Activated T-helper 9 cell treated with anti-CD3 and anti-CD28 coated beads, Interleukin-2, amount 50 U/mL, for 16 hours (primary cell): ENCODE results near the gene ATP9B.

ENCODE experiments used
- DNase-seq: peaks from one replicate; pipeline ENCODE4 v3.0.0-alpha.2; 2020; ENCODE audit warnings: low read depth

Gene ATP9B

DNA sequence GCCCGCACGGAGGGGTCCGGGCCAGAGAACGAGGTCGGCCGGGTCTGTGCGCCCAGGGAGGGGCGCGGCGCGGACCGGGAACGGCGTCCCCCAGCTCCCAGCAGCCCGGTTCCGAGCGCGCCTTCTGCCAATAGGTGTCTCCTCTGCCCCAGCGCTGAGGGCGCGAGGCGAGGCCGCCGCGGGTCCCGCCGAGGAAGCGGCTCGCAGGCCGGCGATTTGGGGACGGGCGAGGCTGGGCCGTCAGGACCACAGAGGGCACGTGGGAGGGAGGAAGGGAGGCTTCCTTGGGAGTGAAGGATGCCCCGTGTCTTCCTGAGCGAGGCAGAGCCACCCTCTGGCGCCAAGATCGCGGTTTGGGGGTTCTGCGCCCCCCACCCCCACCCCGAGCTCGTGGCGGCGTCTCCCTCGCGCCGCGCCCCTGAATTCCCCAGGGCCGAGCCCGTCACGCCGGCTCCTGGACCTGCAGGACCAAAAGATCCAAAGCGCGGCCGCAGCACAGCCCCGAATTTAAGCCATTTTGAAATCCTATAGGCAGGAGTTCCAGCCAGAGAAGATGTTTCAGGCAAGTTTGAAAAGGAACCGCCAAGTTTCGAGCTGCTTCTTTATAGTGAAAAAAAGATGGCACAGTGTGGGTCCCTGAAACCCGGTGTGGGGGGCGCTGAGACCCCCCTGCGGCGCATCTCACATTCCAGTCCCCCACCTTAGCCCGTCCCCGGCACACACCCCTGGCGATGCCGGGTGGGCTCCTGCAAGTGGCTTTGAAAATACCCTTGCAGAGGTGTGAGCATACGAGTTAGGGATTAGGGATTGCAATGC lies 327.4 kb downstream of the ATP9B start:
- no peak for DNase-seq

DNA sequence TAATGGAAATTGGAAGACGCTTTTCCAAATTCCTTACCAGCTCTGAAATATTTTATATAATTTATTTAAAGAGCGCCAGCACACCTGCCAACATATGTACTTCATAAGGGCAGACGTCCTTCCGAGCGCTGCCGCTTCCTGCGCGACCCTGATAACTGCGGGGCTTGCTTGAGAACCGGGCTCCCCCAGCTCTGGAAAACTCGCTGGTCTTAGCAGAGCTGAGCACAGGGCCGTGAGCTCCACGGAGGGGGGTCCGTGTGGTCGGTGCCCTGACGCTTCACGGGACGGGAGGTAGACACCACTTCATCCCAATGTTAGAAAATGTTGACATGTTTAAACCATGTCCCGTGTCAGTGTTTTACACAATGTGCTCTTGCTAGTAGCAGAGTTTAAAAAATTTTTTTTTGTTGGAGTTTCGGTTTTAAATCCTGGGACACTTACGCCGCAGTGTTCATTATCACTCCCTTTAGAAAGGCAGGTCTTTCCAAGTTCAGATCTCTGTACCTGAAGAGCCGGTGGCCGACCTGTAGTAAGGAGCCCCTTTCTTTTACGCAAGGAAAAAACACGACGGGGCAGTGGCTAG lies 328.1 kb downstream of the ATP9B start:
- DNase-seq = no peak

DNA sequence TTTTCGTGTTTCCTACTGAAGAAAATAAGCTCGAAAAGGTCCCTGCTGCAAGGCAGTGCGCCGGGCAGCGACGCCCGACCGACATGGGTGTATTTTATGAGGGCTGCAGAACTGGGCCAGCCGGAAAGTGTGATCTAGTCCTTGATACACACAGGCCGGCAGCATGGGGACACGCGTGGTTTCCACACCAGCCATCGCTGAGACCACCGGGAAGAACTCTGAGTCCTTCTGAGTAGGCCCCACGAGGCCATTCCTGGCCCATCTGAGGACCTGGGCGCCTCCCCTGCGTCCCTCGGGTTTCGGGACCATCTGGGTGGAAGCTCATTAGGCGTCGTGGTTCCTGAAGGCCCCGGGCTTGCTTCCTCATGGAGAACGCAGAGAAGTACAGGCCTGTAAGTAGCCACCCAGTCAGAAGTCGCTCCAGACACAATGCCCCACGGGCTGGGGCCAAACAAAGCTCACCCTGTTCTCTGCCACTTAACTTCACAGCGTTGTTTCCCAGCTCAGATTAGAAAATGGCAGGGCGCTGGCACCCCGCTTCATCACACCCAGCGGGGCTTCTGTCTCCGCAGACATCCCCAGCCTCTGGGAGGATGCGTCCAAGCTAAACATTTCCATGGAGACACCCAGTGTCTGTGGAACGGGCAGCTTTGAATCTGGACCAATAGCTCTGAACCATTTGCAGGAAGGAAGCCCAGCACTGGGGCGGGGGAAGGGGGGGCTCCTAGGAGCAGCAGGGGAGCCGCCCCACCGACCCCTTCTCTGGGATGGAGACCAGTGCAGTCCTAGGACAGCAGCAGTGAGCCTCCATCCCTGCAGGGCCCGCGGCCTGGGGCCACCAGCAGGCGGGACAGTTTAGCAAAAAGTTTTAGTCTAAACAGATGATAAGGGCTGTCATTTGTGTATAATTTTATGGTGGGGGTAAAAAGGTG lies 328.9 kb downstream of the ATP9B start:
- DNase-seq = no peak

DNA sequence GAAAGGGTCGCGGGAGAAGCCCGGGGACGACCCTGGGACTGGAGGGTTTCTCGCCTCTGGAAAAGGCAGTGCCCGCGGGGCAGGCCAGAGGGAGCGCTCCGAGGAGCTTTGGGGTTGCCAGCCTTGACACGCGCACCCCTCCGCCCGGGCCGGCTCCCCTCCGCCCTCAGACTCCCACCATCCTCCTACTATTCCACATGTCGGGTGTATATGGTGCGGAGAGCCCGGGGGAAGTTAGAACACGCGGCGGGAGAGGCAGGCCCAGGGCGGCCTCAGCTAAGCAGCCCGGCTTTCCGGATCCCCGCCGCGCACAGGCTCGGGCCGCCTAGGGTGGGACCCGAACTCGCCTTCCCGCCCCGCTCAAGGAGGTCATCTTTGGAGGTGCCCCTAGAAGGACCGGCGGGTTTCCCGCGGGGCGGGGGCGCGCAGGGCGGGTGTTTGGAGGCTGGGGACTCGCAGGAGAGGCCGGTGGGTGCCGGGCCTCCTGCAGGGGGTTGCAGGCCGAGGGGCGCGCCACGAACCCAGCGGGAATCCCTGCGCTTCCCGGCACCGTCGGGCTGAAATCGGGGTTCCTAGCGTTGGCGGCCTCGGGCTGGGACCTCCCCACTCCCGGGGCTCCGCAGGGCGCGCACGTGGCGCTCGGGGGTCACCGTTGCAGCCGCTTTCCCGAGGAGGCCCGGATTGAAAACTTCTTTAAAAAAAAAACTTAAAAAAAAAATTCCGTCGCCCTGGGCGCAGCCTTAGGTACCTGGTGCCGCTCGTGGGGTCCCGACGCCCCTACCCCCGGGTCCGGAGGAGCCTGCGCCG lies 330.3 kb downstream of the ATP9B start:
- DNase-seq = no peak

DNA sequence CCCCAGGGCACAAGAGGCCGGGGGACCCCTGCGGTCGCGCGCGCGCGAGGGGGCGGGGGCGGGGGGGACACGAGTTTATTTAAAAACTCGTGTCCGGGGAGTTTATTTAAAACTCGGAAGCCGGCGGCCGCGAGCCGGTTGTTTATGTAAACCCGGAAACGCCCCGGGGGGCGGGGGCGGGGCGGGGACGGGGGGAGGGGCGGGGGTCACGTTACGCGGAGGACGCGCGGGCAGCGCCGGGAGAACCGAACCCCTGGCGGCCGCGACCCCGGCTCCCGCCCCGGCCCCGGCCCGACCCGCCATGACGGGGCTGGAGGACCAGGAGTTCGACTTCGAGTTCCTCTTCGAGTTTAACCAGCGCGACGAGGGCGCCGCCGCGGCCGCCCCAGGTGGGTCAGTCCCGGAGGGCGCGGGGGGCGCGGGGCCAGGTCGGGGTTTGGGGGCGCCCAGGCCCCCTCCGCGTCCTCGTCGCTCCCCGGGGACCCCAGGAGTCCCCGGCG lies 330.9 kb downstream of the ATP9B start:
- peak; percentile 52 for DNase-seq

DNA sequence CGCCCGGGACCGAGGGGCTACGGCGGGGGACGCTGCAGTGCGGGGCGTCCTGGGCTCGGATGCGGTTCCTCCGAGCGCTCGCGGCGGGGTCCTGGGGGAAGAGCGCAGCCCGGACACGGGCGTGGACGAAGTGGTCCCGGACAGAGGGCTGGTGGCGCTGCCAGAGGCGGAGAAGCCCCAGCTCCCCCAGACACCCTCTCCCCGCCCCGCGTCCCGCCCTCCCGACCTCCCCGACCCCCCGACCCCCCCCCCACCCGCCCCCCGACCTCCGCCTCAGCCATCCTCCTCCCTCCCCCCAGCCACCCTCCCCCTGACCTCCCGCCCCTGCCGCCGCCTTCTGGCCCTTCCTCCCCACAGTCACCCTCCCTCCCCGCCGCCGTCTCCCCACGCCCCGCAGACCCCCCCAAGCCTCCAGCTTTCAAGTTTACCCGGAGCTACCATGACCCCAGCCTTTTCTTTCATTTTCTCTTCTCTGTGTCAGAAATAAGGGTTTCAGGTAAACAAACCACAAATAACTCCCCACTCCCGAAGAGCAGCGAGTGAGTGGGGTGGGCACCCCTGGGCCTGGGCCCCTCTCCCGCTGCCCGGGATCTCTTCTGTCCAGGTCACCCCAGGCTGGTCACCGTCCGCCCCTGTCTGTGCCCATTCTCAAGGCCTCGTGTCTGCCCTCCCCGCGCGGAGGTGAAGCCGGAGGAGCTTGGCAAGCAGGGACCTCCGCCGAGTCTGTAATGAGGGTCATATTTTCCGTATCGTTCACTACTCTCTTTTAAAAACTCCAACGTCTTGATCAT lies 331.6 kb downstream of the ATP9B start:
- peak; percentile 66 for DNase-seq

DNA sequence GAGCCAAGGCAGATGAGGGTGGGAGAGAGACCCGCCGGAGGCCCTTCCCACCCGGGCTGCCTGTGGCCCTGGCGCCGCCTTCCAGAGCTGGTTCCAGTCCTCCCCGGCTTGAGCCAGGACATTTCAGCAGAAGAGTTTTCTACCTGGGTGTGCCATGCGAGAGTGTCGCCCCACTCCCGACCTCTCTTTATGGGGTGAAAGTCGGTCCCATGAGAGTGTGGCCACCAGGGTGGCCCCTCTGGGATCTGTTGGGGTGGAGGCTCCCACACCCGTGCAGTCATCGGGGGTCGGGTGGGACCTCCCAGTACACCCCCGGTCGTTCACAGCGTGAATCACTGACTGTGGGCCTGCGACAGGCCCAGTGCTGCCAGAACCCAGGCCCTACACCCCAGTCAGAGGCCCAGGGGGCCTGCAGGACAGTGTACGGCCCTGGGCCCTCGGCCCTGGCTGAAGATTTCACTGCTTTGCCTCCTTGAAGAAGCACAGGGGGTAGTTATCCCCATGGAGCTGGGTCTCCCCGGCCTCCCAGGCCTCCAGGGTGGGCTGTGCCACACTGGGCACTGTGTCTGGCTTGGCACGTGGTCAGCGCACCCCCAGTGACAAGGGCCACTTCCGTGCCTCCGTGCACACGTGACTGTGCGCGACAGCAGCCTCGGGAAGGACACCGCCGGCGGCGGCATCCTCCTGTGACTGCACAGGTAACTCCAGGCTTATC lies 332.5 kb downstream of the ATP9B start:
- no peak for DNase-seq

DNA sequence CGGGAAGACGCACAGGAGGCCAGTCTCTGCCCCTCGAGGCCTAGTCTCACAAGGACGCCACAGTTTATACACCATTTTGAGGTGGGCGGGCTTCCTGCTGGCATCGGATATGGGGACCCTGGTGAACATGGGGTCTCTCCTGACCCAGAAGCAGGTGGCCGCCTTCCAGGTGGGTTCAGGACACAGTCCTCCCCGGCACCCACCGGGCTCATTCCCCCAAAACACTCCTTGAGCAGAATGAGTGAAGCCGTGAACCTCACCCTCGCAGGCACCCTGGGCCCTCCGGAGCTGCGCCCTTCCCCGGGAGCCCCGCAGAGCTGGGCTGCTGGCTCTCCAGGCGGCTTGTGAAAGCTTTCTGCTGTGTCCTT lies 333.0 kb downstream of the ATP9B start:
- DNase-seq = no peak

DNA sequence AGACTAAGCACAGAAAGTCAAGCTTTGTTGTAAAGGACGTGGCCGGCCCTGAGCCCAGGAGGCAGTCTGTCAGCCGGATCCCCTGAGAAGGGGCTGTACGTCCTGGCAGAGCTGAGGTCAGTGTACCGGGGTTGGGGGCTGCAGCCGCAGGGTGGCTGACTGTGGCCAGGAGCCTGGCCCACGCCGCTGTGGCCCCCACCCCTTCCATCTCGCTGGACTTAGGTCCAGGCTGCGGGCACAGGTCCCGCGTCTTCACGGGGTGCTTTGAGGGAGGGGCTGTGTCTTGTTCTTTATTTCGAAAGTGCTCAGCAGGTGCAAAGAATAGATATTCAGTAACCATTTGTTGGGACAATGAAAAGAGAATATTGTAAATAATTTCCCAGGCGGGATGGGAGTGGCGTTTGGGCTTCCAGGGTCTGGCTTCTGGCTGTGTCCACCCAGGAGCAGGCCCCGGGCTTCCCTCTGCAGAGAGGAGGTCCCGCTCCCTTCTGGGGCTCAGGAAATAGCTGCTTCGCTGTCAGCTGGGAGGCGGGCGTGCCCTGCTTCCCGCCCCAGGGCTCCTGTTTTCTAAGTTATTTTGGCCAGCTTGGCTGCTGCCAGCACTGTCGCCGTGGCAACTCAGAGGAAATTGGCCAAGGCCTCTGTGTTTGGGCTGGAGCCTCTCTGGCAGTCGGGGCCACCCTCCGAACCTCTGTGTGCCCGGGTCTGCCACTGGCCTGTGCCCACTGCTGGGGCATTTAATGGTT lies 334.0 kb downstream of the ATP9B start:
- no peak for DNase-seq

DNA sequence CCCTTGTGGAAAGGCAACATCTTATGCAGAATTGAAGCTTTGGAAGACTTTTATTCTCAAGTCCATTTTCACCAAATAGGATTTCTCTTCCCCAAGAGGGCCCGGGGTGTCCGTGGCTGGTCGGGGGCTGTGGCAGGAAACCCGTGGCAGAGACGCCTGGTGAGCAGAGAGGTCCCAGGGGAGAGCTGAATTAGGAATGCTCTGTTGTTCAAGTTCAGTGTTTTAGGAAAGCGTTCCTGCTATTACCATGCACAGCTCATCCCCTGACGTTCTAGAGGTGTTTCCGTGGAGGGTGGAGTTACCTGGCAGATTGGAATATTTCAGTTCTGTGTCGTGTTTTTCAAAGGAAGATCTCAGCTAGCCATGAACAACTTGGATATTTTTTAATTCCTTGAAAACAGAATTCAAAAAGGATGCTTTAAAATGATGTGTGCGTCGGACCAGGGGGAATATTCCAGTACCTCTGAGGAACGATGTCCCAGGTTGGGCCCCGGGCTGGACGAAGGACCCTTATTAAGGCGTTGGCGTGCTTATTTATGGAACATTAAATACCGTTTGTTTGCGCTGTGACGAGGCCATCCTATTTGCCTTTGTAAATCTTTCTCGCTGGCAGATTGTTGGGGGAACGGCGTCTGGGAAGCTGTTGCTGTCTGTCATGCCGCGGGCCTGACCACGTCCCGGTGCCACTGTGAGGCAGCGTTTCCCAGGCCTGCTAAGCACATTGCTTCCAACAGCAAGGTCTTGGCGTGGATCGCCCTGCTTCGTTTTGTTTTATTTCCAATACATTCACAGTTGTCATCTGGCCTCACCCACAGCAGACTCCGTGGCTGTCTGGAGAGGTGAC lies 334.8 kb downstream of the ATP9B start:
- DNase-seq = no peak

DNA sequence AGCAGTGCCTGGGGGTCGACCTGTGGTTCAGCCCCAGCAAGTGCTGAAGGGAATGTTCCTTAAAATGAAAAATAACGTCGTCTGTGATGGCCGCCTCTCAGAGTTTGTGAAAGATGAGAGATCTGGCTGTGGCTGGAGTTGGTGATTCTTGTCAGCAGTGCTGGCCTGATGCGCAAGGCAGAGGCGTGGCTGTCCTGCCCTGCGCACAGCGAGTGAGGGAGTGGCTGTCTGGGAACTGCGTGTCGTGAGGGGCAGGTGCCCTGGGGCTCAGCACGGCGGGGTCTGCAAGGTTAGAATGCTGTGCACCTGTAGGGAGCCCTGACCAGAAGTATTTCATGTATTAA lies 335.3 kb downstream of the ATP9B start:
- no peak for DNase-seq

DNA sequence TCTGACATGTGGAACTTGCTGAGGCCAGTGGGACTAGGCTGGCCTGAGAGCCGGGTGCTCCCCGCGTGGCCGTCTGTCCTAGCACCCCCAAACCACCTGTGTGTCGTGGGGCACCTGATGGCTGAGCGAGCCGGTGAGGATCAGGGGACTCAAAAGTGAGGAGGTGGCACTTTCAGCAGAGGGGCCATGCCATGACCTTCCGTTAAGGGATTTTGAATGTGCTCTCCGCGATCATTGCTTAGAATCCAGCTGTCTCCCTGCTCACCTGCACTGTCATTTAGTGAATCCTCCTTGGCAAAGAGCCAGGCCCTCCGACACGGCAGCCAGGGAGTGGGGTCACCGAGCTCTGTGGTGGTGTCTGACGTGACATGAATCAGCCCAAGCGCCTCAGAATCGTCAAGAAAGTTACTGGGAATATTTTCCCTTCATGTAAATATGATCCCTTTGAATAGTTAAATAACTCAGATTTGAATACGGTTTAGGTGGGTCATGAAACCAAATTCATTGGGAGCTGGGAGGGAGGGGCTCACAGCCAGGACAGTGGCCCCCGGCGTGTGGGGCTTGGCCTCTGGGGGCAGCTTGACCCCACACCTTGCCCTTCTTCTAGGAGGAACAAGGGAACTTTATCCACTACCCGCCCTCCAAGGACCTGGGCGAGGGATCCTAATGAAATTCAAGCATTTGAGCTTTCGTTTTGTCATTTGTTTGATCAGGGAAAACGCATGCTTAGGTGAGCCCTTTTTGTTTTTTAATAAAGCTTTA lies 336.0 kb downstream of the ATP9B start:
- DNase-seq = no peak

DNA sequence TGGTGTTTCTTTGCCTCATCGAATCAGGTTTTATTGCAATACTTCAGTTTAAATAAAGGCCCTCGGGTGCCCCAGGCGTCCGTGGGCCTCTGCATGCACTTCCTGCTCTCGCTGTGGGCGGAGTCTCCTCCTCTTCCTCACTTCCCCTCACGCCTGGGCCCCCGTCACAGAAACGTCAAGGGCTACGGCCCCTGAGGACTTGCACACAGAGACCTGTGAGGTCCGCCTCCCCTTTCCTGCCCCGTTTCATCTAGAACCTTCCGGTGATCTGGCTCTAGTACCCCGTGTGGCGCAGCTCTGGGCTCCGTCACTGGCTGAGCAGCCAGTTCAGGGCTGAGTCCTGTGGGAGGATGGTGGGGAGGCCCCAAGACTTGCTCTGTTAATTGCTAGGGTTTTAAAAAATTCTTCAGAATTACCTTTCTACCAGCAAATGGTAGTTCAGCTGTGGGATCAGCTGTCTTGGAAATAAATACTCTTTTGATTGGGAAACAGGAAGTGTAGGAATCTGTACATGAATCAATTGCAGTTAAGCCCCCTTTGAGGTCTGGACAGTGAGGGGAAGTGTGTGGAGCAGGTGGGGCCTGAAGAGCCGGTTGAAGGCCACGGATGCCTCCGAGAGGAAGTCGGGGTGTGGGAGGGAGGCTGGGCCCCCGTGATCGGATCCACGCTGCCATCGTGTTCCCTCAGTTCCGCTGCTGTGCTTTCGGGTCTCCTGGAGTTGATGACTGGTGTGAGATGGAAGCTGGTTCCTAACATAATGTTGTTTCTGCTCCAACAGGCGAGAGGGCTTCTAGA lies 336.8 kb downstream of the ATP9B start:
- peak; percentile 73 for DNase-seq

DNA sequence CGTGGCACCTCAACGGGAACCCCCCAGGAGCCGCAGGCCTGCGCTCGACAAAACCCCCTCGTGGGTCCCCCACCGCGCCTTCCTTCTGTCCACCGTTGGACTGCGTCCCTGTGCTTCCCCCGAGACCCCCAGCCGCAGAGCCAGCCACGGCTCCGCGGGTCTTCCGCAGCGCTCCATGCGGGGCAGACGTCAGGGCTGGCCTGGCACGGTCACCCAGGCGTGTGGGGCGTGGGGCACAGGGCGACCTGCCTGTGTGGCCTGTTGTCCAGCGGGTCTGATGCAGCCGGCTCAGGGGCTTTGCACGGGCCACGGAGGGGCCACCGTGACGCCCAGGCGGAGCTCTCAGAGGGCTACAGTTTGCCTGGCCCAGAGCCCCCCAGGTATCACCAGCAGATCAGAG lies 337.5 kb downstream of the ATP9B start:
- no peak for DNase-seq

DNA sequence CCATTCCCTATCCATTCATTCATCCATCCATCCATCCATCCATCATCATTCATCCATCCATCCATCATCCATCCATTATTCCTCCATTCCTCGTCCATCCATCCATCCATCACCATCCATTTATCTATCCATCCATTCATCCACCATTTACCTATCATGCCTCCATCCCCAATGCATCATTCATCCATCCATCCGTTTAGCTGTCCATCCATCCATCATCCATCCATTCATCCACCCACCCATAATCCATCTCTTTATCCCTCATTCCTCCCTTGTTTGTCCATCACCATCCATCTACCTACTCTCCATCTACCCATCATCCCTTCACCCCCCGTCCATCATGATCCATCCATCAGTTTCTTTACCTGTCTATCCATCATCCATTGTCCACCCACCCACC lies 340.1 kb downstream of the ATP9B start:
- no peak for DNase-seq

DNA sequence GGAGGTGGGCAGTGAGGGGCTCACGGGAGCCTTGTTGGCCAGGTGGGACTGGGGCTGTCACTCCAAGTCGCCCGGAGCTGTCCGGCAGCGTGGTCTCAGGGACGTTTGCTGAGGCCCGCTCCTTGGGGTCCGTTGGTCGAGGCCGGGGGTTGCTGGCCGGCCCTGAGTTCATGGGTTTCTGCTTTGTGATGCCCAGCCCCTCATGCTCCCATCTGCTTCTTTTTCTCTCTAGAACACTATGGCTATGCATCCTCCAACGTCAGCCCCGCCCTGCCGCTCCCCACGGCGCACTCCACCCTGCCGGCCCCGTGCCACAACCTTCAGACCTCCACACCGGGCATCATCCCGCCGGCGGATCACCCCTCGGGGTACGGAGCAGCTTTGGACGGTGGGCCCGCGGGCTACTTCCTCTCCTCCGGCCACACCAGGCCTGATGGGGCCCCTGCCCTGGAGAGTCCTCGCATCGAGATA lies 341.0 kb downstream of the ATP9B start:
- no peak for DNase-seq
